Stimulated activated CD4-positive, alpha-beta T cell treated with anti-CD3 and anti-CD28 coated beads, TNF-alpha, amount 100 ng/mL, for 24 hours (primary cell): ENCODE data around the gene GPX3.

Experiments used
- DNase-seq, 3 experiments: peaks; one replicate each; pipeline ENCODE4 v3.0.0-alpha.2; 2020; ENCODE audit warnings: low read depth in 3 of 3

Gene GPX3, protein sequence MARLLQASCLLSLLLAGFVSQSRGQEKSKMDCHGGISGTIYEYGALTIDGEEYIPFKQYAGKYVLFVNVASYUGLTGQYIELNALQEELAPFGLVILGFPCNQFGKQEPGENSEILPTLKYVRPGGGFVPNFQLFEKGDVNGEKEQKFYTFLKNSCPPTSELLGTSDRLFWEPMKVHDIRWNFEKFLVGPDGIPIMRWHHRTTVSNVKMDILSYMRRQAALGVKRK

DNA sequence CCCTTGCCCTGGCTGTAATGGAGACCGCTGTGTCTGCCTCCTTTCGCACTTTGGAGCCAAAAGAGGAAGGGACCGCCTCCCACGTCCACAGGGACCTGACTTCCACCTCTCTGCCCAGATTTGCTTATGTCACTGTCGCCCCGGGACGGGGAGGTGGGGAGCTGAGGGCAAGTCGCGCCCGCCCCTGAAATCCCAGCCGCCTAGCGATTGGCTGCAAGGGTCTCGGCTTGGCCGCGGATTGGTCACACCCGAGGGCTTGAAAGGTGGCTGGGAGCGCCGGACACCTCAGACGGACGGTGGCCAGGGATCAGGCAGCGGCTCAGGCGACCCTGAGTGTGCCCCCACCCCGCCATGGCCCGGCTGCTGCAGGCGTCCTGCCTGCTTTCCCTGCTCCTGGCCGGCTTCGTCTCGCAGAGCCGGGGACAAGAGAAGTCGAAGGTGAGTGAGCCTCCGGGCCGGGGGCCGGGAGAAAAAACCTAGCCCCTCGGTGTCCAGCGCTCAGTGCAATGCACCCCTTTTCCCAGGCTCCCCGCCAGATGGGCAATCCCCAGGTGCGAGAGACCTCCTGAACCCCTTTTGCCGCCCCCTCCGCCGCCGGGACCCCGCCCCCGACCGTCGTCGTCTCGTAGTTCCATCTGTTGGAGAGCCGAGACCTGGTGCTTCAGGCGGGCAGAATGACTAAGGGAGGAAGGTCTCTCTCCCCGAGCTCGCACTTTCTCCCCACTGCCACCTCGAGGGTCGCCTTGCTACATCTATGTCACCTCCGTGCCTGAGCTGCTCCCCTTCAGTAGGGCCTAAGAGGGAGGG lies at the start of gene GPX3:
Gene GPX3 (plus strand): TSS at position 288 of the 807 bp plus-strand sequence. CDS start 64 bp downstream, at position 352.
- DNase-seq: peak in 1 of 3 experiments; percentile 28

DNA sequence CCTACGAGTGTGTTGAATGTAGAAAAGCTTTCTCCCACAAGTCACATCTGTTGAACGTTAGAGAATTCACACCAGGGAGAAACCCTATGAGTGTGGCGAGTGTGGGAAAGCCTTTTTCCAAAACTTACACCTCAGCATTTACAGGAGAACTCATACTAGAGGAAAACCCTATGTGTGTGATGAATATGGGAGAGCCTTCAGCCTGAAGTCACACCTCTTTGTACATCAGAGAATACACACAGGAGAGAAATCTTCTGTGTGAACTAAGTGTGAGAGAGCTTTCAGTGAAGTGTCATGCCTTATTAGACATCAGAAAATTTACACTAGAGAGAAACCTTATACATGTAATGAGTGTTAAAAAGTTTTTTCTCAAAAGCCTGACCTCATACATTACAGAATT lies 41.8 kb upstream of the GPX3 start:
- no peak for DNase-seq

DNA sequence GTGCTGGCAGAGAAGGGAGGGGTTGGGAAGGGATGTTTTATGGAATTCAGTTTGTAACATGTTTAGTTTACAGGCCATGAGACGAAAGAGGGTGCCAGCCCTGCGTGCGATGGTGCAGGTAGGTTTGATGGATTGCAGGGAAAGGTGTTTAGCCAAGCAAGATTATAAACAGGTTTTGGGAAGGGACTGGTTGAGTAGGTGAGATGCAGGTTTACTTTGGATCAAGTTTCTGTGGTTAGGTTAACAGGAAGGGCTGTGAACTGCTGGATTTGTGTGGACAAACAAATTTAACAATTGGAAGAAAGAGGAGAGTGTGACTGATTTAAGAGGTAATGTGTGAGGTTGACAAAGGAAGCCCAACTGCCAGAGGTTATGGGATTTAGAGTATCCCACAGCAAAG lies 32.6 kb upstream of the GPX3 start:
- DNase-seq: no peak

DNA sequence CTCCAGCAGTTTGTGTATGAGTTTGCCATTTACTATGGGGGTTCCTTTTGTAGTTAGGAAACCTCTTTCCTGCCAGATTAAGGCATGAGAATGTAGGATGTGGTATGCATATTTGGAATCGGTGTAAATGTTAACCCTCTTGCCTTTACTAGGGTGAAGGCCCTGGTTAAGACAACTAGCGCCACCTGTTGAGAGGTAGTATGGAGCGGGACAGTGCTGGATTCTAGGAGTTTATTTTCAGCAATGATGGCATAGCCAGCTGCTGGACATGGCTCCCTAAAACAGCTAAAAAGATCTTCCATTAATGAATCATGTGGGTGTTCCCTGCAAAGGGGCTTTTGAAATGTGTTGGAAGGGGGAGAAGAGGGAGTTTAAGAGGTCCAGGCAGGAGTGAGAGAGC lies 30.7 kb upstream of the GPX3 start:
- DNase-seq: peak in 1 of 3 experiments; percentile 14

DNA sequence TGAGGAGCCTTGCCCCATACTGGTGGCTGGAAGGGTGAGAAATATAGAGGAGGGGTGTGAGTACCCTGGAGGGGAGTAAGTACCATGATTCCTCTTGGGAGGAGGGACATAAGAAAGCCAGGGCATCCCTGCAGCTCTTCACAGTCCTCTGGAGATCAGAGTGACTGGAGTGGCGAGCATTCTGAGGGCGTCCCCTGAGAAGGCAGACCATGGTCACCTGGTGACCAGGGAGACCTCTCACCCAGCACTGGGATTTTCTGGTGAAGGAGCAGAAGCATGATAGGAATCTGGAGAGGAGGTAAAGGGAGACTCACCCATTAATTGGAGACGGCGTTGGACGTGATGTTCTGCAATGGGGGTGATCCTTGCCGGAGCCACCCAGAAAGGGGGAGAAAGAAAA lies 27.7 kb upstream of the GPX3 start:
- DNase-seq: no peak

DNA sequence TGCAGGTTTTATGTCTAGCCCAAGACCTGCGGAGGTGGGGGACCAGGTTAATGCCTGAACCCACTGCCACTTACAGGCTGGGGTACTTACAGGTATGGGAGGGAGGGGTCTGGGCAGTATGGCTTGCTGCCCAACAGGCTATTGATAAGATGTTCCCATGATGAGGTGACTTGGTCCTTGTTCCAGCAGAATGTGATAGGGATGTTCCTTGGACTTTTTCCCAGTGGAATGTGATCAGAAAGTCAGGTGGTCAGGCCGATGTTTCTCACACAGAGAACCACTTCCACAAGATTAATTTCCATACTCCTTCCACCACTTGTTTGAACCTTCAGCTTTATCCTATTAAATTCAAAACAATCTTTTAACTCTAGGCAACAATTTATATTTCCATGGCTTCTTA lies 27.0 kb upstream of the GPX3 start:
- DNase-seq: no peak

DNA sequence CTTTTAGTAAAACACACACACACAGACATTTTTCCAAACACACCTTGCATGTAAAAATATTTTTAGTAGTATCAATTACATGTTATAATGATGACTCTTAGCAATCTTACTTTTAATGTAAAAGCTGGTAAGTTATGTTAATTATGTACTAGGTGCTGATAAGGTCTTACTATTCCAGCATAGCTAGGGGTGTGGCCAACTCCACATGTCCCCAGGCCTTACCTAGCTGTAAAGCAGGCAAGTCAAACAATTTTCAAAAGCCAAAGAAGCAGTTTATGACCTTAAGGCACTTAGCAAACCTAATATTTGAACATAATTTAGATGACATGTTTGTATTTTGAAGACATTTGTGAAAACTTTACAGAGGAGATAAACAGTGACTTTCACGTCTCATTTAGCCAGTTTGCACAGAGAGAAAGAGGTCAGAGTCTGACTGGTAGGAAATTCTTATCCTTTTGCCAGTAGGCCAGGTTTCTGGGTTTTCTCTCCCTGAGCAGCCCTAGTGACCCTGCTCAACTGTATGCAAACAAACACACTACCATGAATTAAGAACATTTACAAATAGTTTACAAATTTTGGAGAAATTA lies 26.5 kb upstream of the GPX3 start:
- DNase-seq: no peak

DNA sequence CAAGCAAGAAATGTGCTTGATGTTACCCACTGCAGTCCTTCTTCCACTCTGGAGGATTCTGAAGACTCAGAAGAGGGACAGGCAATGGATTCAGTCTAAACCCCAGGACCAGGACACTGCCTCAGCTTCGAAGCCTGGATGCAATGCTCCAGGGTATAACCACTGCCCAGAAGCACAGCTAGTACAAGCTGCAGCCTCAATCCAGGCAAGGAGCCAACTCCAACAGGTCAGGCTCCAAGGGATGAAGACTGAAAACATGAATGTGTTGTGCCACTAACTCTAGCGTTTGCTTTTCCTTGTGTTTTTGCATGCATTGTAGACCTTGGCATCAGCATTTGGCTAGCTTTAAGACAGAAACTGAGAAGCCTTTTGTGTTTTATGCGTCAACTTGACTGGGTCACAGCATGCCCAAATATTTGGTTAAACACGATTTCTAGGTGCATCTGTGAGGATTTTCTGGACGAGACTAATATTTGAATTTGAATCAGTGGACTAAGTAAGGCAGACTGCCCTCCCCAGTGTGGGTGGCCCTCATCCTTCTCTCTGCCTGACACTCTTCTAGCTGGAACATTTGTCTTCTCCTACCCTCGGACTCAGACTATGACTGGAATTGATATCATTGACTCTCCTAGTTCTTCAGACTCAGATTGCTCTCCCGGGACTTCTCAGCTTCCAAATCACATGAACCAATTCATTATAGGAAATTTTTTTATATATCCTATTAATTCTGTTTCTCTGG lies 20.5 kb upstream of the GPX3 start:
- DNase-seq: no peak

DNA sequence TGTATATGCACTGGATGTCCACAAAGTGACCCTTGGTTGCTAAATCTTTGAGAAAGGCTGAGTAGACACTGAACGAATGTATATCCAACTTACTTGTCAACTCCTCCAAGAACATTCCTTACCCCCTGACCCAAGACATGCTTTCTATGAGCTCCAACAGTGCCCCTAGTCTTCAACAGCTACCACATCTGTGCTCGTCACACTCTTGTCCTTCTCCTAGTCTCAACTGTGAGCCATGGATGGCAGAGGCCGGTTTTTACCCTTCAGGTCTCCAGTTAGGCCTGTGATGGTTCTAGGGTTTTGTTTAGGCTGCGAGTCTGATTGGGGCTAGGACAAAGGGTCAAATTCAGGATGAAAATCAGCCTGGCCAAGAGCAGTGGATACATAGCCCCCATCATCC lies 19.0 kb upstream of the GPX3 start:
- no peak for DNase-seq

DNA sequence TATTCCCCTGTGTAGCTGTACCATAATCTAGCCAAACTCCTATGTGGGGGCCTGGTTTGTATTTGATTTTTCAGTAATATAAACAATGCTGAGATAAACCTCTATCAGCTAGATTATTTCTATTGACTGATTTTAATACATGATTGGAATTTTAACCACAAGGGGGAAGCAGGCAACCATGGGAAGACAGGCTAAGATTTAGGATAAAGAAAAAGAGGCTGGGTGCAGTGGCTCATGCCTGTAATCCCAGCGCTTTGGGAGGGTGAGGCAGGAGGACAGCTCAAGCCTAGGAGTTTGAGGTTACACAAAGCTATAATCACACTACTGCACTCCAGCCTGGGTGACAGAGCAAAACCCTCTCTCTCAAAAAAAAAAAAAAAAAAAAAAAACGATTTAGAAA lies 18.1 kb upstream of the GPX3 start:
- DNase-seq: no peak

DNA sequence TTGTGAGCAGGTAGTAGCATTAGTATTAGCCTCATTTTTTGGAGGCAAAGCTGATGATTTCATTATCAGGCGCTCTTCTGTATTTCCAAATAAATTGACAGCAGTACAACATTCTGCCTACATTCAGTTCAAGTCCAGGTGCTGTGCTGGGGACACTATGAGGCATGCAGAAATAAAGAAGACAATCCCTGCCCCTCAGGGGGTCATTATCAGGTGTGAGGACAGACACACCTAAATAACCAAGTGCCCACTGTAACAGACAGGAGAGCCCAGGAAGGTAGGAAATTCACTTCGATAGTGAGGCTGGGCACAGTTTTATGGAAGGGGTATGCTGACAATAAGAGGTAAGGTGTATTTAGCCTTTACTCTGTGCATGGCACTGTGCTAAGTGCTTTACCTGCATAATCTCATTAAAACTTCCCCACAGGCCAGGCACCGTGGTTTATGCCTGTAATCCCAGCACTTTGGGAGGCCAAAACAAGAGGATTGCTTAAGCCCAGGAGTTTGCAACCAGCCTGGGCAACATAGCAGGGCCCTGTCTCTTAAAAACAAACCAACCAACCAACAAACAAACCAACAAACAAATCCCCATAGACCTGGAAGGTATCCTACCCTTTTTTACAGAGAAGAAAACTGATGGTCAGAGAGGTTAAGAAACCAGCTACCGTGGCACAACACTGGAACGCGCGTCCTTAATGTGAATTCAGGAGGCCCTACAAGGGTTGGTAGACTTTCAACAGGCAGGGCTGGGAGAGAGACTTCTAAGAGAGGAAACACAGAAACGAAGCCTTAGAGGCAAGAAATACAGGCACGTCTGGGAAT lies 17.5 kb upstream of the GPX3 start:
- no peak for DNase-seq

DNA sequence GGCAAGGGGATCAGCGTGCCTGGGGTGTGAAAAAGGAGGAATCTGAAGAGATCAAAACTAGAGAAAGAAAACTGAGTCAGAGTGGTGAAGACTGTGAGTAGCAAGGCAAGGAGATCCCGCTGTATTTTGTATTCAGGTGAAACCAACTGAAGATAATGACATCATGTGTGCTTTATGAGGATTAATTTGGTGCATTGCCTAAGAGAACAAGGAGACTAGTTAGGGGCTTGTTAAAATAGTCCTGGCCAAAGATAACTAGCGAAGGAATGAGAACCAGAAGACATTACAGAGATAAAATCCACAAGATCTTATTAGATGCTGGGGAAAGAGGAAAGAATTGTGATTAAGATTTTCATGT lies 16.9 kb upstream of the GPX3 start:
- DNase-seq: no peak

DNA sequence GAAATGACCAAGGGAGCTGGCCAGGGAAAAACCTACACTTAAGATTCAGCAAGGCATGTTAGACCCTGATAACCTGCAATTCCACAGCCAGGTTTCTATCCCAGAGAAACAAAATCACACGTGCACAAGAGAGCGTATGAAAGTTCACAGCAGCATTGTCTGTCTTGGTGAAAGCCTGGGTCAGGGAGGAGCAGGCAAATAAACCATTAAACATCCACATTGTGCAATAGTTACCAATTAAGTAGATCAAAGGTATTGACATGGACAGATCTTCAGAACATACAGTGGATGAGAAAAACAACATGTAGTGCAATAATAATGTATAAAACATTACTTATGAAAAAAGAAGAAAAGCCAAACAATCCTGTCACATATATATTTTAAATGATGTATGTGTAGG lies 15.9 kb upstream of the GPX3 start:
- no peak for DNase-seq

DNA sequence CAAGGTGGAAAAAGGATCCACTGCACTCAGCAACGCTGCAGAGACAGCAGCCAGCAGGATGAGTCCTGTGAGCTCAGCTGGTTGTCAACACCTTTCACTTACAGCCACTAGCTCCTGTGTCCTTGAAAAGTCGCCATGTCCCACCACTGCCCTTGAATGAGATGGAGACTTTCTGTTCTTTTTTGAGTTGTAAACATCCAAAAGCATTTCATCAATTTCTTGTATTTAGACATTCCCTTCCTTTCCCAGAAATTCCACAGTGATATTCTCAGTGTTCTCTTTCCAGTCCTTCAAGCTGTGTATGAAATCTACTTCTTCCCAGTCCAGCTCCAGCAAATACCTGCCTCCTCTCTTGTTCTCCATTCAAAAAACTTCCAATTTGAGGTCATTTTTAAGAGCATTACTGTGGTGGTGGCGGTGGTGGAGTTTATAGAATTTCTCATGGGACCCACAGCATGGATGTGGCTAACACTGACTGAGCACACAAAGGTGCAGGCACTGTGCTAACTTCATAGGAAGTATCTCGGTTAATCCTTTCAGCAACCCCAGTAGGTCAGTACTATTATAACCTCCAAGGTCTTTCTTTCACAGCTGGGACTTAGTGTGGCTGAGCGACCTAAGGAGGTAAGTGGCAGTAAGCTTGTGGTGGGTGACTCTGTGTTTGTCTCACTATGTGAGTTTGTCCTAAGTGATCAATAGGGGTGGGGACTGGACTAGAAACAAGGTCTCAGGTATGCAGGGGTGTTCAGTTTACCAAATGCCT lies 15.0 kb upstream of the GPX3 start:
- DNase-seq: no peak

DNA sequence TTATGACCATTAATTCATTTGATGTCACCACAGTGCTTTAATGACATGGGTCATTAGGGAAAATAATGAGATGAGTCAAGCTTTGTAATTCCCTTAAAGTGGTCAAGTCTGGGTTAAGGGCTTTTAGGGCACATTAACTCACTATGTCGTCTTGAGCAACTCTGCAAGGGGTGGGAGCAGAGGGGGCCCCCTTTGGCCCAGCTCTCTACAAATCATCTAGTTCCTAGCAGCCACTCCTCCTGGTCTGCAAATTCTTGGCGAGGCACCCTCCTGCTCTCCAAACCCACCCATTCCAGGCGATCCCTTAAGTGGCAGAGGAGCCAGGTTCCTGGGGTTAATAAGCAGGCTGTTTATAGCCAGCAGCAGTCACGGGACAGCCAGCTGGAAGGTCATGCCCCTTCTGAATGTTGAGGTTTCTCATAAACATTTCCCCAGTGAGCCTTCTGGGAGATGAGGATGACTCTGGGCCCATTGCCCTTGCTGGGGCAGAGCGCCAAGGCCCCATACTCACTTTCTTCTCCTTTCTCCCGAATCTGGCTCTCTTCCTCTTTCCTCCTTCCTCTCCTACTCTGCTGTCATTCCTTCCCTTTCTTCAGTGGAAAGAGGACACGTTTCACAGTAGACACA lies 14.3 kb upstream of the GPX3 start:
- DNase-seq: no peak

DNA sequence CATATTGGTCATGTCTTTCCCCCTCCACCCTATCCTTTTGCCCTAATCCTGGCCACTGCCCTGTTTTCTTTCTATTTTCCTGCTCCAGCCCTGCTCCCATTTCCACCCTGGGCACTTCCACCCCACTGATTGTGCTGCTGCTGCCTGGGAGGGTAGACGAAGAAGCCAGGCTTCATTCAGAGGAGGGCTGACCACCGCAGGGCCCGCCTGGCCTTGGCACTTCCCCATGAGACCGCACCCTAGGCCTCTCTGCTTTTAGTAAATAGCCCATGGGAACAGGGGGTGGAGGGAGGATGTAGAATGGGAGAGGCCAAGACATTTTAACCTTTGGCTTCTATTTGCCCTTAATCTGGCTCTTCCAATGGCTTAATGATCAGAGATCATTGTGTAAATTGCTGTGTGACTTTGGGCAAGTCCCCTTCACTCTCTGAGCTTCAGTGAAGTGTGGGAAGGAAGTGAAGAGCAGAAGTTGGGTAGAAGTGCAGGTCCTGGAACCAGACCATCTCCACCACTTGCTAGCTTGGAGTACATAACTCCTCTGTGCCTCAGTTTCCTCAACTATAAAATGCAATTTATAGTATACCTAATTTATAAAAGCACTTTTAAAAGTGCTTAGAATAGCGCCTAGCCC lies 13.6 kb upstream of the GPX3 start:
- DNase-seq: no peak

DNA sequence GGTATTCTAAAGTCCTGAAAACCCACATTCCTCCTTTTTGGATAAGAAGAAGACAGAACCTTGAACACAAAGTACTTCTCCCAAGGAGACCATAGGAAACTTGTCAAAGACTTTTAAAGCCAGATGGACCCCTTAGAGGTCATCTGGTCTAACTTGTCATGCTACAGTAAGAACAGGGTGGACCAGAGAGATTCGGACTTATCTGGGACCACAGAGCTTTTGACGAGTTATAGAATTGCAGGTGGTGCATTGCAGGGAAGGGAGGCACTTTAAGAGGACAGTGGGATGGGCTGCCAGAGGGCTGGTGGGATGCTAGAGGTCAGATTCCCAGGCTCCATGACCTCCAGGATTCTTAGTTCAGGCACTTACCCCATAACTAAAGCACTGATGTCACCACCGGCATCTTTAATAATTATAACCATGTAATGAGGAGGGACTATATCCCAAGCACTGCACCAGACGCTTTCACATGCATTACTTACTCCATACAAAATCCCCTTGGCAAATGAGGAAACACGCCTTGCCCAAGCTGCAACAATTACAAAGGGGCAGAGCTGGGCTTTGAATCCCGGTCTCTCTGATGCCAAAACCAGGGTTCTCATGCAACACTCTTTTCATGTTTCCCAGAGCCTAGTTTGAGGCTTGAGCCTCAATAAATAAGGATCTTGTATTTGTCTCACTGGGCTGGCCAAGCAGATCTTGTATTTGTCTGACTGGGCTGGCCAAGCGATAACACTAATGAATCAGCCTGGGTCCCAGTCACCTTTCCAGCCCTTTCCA lies 12.8 kb upstream of the GPX3 start:
- no peak for DNase-seq

DNA sequence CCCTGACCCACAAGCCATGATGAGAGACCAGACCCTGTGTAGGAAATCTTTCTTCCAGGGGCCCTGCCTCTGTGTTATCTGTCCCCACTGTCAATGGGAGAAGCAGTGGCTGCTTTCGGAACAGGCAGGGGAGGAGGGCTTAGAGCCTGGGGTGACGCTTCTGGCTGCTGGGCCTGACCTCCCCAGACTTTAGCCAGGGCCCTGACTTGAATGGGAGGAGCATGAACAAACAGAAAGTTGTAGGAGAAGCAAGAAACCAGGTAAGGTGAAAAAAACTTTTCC lies 12.2 kb upstream of the GPX3 start:
- DNase-seq: no peak

DNA sequence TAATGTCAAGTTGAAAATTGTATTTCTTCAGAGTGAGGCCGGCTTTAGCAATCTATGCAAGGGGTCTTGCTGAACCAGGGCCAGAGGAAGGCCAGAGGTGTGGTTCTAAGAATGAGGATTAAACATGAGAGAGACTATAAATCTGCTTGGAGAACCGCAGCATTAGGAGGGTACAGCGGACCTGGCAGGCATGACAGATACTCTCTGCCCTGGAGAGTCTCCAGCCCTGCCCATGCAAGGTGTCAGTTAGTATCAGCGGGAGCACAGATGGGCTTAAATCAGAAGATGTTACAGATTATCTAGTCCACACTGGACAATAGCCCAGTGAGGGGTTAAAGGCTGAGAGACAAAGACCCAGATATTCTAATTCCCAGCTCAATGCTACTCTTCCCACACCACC lies 11.5 kb upstream of the GPX3 start:
- no peak for DNase-seq
